Spinal cord (tissue), 10 donors: Measurements from ENCODE around the gene S100A1. TPM values are rescaled to one million over a fixed set of nuclear protein-coding genes. Genes with fewer than 3 reads are reported as not detected.
"Not testable (repeated sequence)": the region's sequence is repeated elsewhere in the genome, so short reads cannot be mapped to it uniquely, and the experiment has no call there.

Experiments
- DNase-seq, 6 donors: peaks; one replicate each; pipeline versions ENCODE4 v3.0.0 to v3.0.0-alpha.2; 2013 to 2015; ENCODE audit warnings: low spot score in 6 of 6, low read depth in 4 of 6
- H3K27ac ChIP-seq: one replicate; pipeline ENCODE4 v1.5.1; 2013; ENCODE audit warnings: low read depth, low read length, control low read depth
- H3K27me3 ChIP-seq: one replicate; pipeline ENCODE4 v1.6.1; 2013; ENCODE audit warnings: low read length; ENCODE audit not compliant: control insufficient read depth, insufficient read depth
- H3K36me3 ChIP-seq: one replicate; pipeline ENCODE4 v1.6.1; 2013; ENCODE audit warnings: low read length; ENCODE audit not compliant: control insufficient read depth, insufficient read depth
- H3K4me1 ChIP-seq: one replicate; pipeline ENCODE4 v1.6.1; 2013; ENCODE audit warnings: low read length; ENCODE audit not compliant: control insufficient read depth, insufficient read depth
- H3K4me3 ChIP-seq: one replicate; pipeline ENCODE4 v1.5.1; 2013; ENCODE audit warnings: low read depth, low read length, control low read depth
- H3K9me3 ChIP-seq: one replicate; pipeline ENCODE4 v1.6.1; 2013; ENCODE audit warnings: low read length; ENCODE audit not compliant: control insufficient read depth, insufficient read depth
- WGBS: methylation state at CpG from one replicate; pipeline ENCODE4 v1.1.5; 2013; ENCODE audit warnings: missing lambda C conversion rate; ENCODE audit not compliant: insufficient coverage; 5-methylcytosine and 5-hydroxymethylcytosine counted together
- polyA plus RNA-seq, 2 donors: library from polyadenylated mRNA; unstranded; fragments of 120-200 nt; gene quantifications; one replicate each; pipeline ENCODE4 v1.2.1, GENCODE V29; 2013; ENCODE audit not compliant: insufficient read length in 2 of 2
- total RNA-seq, 2 donors: library from RNA; depleted of rRNA in 1 of 2; stranded (reverse); fragments of 120-200 nt in 1 of 2; fragments of >200 nt in 1 of 2; gene quantifications; one replicate each; pipeline versions ENCODE4 v1.2.3 to v1.2.4, GENCODE V29; 2013 to 2014
- donor health status: healthy.

S100A1 gene
- total and polyA plus RNA-seq, 4 donors: 3.7 to 19.0 (median 14.3) TPM

DNA sequence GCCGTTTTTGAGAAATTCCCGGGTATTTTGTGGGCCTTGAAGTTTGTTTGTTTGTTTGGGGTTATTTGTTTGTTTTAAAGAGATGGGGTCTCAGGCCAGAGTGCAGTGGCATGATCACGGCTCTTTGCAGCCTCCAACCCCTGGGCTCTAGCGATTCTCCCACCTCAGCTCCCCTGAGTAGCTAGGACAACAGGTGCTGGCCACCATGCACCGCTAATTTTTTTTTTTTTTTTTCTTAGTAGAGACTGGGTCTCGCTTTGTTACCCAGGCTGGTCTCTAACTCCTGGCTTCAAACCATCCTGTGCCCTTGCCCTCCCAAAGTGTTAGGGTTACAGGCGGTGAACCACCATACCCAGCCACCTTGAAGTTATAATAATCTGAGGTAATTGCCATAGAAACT lies 7.6 kb downstream of the S100A1 start:
- no peaks in the 10 kb centered on the region for H3K9me3 ChIP-seq
- H3K4me3 ChIP-seq: no peak overlapping the region
- no peak for DNase-seq
- WGBS: 100% methylated on average over 1 of the region's 7 CpGs
- H3K27ac ChIP-seq: no peak overlapping the region
- peaks cover 50% of the 10 kb centered on the region for H3K36me3 ChIP-seq
- H3K27me3 ChIP-seq: no peaks in the 10 kb centered on the region
- H3K4me1 ChIP-seq: peaks cover 33% of the 10 kb centered on the region

DNA sequence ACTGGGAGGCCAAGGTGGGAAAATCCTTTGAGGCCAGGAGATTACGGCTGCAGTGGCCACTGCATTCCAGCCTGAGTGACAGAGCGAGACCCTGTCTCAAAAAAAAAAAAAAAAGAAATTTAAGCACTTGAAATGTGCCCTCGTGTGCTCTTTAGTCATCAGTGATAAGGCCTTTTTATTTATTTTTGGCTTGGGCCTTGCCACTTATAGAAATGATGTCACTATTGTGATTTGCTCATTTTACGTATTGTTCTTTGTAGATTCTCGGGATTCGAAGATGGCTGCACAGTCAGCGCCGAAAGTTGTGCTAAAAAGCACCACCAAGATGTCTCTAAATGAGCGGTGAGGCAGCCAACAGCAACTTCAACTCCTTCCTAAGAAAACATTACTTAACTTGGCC lies 8.1 kb downstream of the S100A1 start:
- Histone ChIP-seq H3K4me3 (no peak overlapping the region), H3K27ac (no peak overlapping the region), H3K36me3 (peaks cover 50% of the 10 kb centered on the region), H3K27me3 (no peaks in the 10 kb centered on the region), H3K4me1 (peaks cover 33% of the 10 kb centered on the region), H3K9me3 (no peaks in the 10 kb centered on the region)
- 100% methylated on average over 1 of the region's 9 CpGs for WGBS
- no peak for DNase-seq

DNA sequence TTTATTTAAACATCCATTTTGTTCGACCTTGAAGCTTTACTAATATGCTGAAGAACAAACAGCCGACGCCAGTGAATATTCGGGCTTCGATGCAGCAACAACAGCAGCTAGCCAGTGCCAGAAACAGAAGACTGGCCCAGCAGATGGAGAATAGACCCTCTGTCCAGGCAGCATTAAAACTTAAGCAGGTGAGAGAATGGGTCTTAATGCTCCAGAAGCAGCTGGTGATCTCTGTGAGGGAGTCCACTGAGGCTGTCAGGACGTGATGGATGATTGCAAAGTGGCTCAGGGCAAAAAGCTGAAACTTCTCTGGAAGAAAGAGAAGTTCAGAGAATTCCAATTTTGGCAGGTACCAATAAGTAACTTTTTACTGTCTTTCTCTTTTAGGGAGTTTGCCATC lies 10.0 kb downstream of the S100A1 start:
- Histone ChIP-seq H3K4me3 (no peak overlapping the region), H3K36me3 (peaks cover 61% of the 10 kb centered on the region), H3K9me3 (no peaks in the 10 kb centered on the region), H3K27me3 (no peaks in the 10 kb centered on the region), H3K27ac (no peak overlapping the region), H3K4me1 (peaks cover 30% of the 10 kb centered on the region)
- no peak for DNase-seq
- WGBS: 81% methylated on average over 5 of the region's 6 CpGs

DNA sequence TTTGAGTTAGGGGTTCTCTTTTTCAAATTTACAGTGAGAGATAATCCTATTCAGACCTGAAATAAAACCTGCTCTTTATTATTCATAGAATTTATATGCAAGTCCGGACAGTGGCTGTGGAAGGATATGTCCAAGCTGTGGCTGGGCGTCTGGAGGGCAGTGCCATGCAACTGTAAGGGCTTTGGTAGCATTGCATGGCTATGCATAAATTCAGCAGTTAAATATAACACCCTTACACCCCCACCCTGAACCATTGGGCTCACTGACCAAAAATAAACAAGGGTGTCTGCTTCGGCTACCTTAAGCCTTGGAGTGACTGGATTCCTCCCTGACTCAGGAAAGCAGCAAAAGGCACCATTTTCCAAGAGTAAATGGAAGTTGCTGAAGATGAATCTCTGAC lies 11.0 kb downstream of the S100A1 start:
- H3K36me3 ChIP-seq: peaks cover 66% of the 10 kb centered on the region
- no CpG with 5 or more reads among the region's 3 CpGs for WGBS
- no peak overlapping the region for H3K4me3 ChIP-seq
- H3K4me1 ChIP-seq: peaks cover 25% of the 10 kb centered on the region
- no peaks in the 10 kb centered on the region for H3K9me3 ChIP-seq
- DNase-seq: no peak
- no peaks in the 10 kb centered on the region for H3K27me3 ChIP-seq
- H3K27ac ChIP-seq: no peak overlapping the region

DNA sequence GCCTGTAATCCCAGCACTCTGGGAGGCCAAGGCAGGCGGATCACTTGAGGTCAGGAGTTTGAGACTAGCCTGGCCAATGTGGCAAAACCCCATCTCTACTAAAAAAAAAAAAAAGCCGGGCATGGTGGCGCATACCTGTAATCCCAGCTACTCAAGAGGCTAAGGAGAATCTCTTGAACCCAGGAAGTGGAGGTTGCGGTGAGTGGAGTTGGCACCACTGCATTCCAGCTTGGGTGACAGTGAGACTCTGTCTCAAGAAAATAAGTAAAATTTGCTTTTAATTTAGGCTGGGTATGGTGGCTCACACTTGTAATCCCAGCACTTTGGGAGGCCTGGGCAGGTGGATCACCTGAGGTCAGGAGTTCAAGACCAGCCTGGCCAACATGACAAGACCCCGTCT lies 12.0 kb downstream of the S100A1 start:
- H3K36me3 ChIP-seq: peaks cover 70% of the 10 kb centered on the region
- H3K27ac ChIP-seq, H3K4me3 ChIP-seq, H3K27me3 ChIP-seq, DNase-seq, H3K9me3 ChIP-seq: not testable (repeated sequence)
- 100% methylated on average over 3 of the region's 5 CpGs for WGBS
- H3K4me1 ChIP-seq: peaks cover 21% of the 10 kb centered on the region

DNA sequence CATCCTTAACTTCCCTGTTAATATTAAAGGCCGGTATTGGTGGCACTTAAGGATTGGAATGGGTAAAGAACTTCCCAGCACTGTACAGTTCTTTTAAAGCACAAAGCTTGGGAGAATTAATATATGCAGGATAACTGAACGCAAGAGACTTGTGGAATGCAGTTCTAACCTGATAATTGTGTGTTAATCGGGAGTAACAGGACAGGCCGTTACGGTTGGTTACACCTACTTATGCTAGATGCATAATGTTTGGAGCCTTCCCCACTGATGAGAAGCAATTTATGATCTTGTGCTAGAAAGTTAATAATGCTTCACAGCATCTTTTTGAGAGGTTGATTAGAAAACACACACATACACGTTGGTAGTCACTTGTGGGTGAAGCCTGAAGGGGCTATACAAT lies 12.6 kb downstream of the S100A1 start:
- Histone ChIP-seq H3K4me3 (no peak overlapping the region), H3K9me3 (no peaks in the 10 kb centered on the region), H3K27me3 (no peaks in the 10 kb centered on the region), H3K36me3 (peaks cover 69% of the 10 kb centered on the region), H3K4me1 (peaks cover 14% of the 10 kb centered on the region), H3K27ac (no peak overlapping the region)
- DNase-seq: no peak
- WGBS: 70% methylated on average over 4 of the region's 6 CpGs

DNA sequence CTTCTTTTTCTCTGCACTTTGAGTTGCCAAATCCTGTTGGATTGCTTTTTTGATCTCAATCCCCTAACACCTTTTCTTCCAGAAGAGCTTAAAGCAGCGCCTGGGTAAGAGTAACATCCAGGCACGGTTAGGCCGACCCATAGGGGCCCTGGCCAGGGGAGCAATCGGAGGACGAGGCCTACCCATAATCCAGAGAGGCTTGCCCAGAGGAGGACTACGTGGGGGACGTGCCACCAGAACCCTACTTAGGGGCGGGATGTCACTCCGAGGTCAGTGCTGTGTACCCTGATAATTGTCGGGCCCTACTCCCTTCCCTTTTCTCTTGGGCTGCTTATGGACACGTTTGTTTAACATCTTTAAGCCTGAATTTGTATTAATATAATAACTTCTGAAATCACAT lies 13.9 kb downstream of the S100A1 start:
- 93% methylated on average over 9 of the region's 11 CpGs for WGBS
- Histone ChIP-seq H3K27ac (no peak overlapping the region), H3K36me3 (peaks cover 69% of the 10 kb centered on the region), H3K4me3 (no peak overlapping the region), H3K27me3 (no peaks in the 10 kb centered on the region), H3K4me1 (peaks cover 4% of the 10 kb centered on the region), H3K9me3 (no peaks in the 10 kb centered on the region)
- DNase-seq: no peak

DNA sequence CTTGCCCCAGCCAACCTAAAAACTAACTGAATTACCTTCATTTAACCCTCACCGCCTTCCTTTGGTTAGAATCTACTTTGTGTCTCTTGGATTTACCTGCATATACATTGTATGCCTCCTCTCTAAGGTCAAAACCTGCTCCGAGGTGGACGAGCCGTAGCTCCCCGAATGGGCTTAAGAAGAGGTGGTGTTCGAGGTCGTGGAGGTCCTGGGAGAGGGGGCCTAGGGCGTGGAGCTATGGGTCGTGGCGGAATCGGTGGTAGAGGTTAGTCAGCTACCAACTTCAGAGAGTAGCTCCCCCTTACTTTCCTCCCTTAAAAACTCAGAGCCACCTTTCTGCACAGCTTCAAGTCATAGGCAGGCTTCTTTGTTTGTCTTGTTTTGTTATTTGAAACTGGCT lies 14.9 kb downstream of the S100A1 start:
- 100% methylated on average over 1 of the region's 11 CpGs for WGBS
- Histone ChIP-seq H3K36me3 (peaks cover 66% of the 10 kb centered on the region), H3K27ac (no peak overlapping the region)

DNA sequence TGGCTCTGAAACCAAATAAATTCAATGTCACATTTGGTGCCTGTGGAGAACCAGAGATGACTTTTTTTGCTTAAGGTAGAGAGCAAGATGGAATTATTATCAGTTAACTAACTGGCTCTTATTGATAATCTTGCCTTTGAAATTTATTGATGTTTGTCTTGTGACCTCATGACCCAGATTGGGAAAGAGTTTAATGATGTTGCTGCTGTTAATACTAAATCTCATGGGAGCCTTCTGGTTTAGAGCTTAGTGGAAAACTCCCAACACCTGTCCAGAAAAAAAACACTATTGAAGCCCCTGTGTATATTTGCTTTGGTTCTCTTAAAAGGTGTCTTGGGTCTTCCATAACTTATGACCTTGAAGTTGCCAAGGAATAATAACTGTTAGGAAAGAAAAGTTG lies 15.6 kb downstream of the S100A1 start:
- Histone ChIP-seq H3K36me3 (peaks cover 59% of the 10 kb centered on the region), H3K4me1 (no peaks in the 10 kb centered on the region), H3K27ac (no peak overlapping the region), H3K9me3 (no peaks in the 10 kb centered on the region), H3K4me3 (no peak overlapping the region), H3K27me3 (no peaks in the 10 kb centered on the region)
- DNase-seq: no peak

More for the DNA sequence above, 14.9 kb downstream of the S100A1 start:
- Histone ChIP-seq H3K4me1 (no peaks in the 10 kb centered on the region), H3K4me3 (no peak overlapping the region), H3K27me3 (no peaks in the 10 kb centered on the region), H3K9me3 (no peaks in the 10 kb centered on the region)
- no peak for DNase-seq

DNA sequence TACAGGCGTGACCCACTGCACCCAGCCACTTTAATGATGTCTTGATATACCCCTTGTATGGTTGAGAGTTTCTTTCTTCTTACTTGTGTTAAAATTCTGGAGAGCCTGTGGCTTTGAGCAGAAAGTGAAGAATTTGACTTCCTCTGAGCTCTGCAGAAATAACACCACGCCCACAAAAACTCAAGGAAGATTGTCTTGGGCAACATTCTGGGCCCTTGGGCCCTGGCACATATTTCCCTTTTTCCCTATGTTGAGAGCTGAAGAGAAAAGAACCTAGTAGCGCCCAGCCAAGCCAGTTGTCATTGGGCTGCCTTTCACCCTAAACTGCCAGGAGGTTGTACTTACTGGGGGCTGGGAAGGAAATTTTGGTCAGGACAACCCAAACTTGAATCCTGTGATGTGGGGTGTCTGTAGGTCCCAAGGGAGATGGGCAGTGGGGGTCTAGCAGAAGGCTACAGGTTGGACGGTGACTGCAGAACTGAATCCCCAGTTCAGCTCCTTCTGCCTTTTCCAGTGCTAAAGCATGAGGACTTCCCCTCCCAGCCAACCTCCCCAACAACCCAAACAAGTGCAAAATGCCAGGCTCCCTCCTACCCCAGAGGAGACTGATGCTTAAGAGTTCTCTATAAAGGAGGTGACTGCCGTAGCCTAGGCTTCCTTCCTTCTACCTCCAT lies 18.6 kb downstream of the S100A1 start:
- DNase-seq: no peak
- no peaks in the 10 kb centered on the region for H3K27me3 ChIP-seq
- H3K4me1 ChIP-seq: peaks cover 12% of the 10 kb centered on the region
- H3K4me3 ChIP-seq: no peak overlapping the region
- H3K9me3 ChIP-seq: no peaks in the 10 kb centered on the region
- WGBS: 40% methylated on average over 1 of the region's 5 CpGs
- H3K36me3 ChIP-seq: peaks cover 39% of the 10 kb centered on the region
- no peak overlapping the region for H3K27ac ChIP-seq
